HFFc6 (cell line): Measurements from ENCODE around the gene KIF18A. TPM values are rescaled to one million over a fixed set of nuclear protein-coding genes. Genes with fewer than 3 reads are reported as not detected.

Experiments
- DNase-seq: peaks from one replicate; pipeline ENCODE4 v3.0.0-alpha.2; 2018
- H3K27ac Mint-ChIP-seq: 2 replicates; pipeline ENCODE4 v1.8.0; 2020; ENCODE audit warnings: mild to moderate bottlenecking, mixed read lengths
- H3K27me3 Mint-ChIP-seq: 2 replicates; pipeline ENCODE4 v1.8.0; 2021; ENCODE audit warnings: mild to moderate bottlenecking, moderate library complexity, mixed read lengths; ENCODE audit not compliant: insufficient read depth
- H3K36me3 Mint-ChIP-seq: 2 replicates; pipeline ENCODE4 v1.8.0; 2021; ENCODE audit warnings: low read depth, mixed read lengths
- H3K4me1 Mint-ChIP-seq: 2 replicates; pipeline ENCODE4 v1.8.0; 2020; ENCODE audit warnings: low read depth, mixed read lengths
- H3K4me3 Mint-ChIP-seq: 2 replicates; pipeline ENCODE4 v1.8.0; 2020; ENCODE audit warnings: mild to moderate bottlenecking, moderate library complexity, mixed read lengths
- H3K9me3 Mint-ChIP-seq: 2 replicates; pipeline ENCODE4 v1.8.0; 2020; ENCODE audit warnings: mild to moderate bottlenecking, mixed read lengths
- total RNA-seq, 6 experiments: library from RNA; stranded (reverse); fragmentation: NEBNext Ultra II Directional; extraction: Animal tissue kit (Norgen Biotek cat#: 25700); gene quantifications; 2 replicates in 1 of 6; 3 replicates in 5 of 6; pipeline ENCODE4 v1.2.3, GENCODE V29; 2021
- TF ChIP-seq, protein P1 (sequence below): fragments of 200-600 bp; sonication (generic); IDR thresholded peaks from 2 replicates; pipeline ENCODE4 v1.5.0; 2021; ENCODE audit warnings: antibody characterized with exemption, mild to moderate bottlenecking

KIF18A gene
- total RNA-seq, 6 experiments from 2014 or later = 13.1 to 25.4 (median 22.4) TPM

DNA sequence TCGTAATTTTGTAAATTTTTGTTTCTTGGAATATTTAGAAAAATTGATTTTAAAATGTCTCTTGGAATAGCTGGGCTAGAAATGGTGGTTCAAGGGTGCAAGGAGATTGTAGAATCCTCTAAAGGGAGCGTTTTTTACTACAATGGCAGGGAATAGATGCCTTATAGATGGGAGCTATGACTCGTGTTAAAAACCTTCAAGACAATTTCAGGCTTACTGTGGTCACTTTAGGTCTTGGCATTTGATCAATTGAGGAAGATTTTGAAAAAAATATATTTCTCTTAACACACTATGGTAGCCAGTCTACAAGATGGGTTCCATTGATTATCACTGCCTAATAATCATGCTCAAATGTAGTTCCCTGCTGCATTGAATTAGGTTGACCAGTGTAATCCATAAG, 25.2 kb upstream of the KIF18A start:
- no peak for DNase-seq
- peaks cover 68% of the 10 kb centered on the region for H3K36me3 Mint-ChIP-seq
- no peaks in the 10 kb centered on the region for H3K27me3 Mint-ChIP-seq
- TF ChIP-seq, protein P1, sequence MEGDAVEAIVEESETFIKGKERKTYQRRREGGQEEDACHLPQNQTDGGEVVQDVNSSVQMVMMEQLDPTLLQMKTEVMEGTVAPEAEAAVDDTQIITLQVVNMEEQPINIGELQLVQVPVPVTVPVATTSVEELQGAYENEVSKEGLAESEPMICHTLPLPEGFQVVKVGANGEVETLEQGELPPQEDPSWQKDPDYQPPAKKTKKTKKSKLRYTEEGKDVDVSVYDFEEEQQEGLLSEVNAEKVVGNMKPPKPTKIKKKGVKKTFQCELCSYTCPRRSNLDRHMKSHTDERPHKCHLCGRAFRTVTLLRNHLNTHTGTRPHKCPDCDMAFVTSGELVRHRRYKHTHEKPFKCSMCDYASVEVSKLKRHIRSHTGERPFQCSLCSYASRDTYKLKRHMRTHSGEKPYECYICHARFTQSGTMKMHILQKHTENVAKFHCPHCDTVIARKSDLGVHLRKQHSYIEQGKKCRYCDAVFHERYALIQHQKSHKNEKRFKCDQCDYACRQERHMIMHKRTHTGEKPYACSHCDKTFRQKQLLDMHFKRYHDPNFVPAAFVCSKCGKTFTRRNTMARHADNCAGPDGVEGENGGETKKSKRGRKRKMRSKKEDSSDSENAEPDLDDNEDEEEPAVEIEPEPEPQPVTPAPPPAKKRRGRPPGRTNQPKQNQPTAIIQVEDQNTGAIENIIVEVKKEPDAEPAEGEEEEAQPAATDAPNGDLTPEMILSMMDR = no peak
- H3K4me3 Mint-ChIP-seq = no peak overlapping the region
- peaks cover 28% of the 10 kb centered on the region for H3K9me3 Mint-ChIP-seq
- no peak overlapping the region for H3K27ac Mint-ChIP-seq
- H3K4me1 Mint-ChIP-seq = peaks cover 14% of the 10 kb centered on the region

DNA sequence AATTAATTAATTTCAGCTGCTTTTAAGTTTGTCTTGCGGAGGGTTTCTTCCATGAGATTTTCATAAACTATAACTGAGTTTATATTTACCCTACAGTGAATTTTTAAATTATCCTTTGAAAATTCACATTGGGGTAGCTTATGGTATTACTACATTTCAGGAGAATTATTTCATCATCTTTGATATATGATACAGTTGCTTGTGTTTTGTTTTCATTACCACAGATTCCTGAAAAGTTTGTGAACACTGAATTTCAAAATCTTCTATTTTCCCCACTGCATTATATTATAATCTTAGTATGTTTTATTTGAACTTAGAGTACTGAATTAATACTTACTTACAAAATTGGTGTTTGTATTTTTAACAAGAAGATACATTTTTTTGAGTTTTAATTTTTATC, 24.6 kb upstream of the KIF18A start:
- TF ChIP-seq, protein P1 = no peak
- Mint-ChIP-seq H3K27ac (no peak overlapping the region), H3K36me3 (peaks cover 62% of the 10 kb centered on the region), H3K27me3 (no peaks in the 10 kb centered on the region), H3K4me3 (no peak overlapping the region), H3K9me3 (peaks cover 22% of the 10 kb centered on the region), H3K4me1 (peaks cover 14% of the 10 kb centered on the region)
- DNase-seq = no peak

DNA sequence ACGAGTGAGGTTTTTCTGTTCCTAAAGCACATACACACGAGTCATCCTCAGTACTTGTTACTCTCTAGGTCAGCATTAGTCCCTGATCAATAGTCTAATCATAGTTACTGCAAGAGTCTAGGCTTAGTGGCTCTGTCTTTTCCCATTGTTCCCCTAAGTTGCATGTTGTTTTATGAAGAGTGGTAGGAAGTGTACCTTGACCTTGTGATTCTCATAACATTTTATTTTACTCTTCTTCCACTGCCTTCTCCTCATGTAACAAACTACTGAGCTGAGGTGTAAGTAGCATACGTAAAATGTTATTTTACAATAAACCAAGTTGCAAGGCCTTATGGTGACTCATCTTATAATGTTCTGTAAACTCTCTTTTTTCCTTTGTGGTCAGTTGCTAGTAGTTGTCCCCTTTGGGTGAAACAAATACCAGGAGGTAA, 15.2 kb upstream of the KIF18A start:
- H3K4me1 Mint-ChIP-seq = peaks cover 19% of the 10 kb centered on the region
- peak overlapping the region; percentile 35 for H3K4me3 Mint-ChIP-seq
- no peaks in the 10 kb centered on the region for H3K27me3 Mint-ChIP-seq
- H3K9me3 Mint-ChIP-seq = no peaks in the 10 kb centered on the region
- peak; percentile 38 for DNase-seq
- H3K27ac Mint-ChIP-seq = peak overlapping the region; percentile 70
- TF ChIP-seq, protein P1 = no peak
- peaks cover 27% of the 10 kb centered on the region for H3K36me3 Mint-ChIP-seq

DNA sequence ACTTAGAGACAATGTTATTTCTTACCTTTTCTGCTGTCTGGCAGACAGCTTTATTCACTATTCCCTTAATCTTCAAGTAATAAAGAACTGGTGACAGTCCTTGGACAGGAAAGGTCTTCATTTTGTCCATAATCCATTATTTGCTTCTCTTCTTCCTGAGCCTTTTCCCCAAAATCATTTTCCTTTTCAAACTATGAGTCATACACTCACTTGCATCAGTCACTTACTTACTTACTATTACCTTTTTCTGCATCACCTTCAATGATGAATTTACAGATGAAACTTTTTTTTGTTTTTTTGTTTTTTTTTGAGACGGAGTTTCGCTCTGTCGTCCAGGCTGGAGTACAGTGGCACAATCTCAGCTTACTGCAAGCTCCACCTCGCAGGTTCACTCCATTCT, 9.8 kb upstream of the KIF18A start:
- H3K27ac Mint-ChIP-seq = peak overlapping the region; percentile 10; the same call in 1 of the 2 replicates
- H3K4me3 Mint-ChIP-seq = no peak overlapping the region
- H3K27me3 Mint-ChIP-seq = no peaks in the 10 kb centered on the region
- H3K4me1 Mint-ChIP-seq = peaks cover 26% of the 10 kb centered on the region
- DNase-seq = no peak
- H3K9me3 Mint-ChIP-seq = no peaks in the 10 kb centered on the region
- H3K36me3 Mint-ChIP-seq = peaks cover 23% of the 10 kb centered on the region; the same call in 1 of the 2 replicates
- TF ChIP-seq, protein P1 = no peak

DNA sequence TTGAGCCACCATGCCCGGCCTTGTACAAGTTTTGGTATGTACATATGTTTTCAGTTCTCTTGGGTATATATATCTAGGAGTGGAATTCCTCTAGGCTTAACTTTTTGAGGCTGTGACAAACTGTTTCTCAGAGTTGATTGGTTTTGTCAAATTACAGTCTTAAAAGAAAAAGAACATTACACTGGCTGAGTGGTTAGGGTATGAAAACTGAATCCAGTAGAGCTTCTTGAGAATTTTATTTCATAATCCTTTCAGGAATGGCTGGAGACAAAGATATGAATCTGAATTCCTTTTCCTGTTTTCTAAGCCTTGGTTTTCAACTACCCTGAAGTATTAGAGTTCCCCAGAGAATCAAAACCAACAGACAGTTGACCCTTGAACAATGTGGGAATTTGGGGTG, 6.8 kb upstream of the KIF18A start:
- Mint-ChIP-seq H3K9me3 (no peaks in the 10 kb centered on the region), H3K36me3 (peaks cover 48% of the 10 kb centered on the region; the same call in 1 of the 2 replicates), H3K4me3 (no peak overlapping the region), H3K4me1 (peaks cover 44% of the 10 kb centered on the region), H3K27ac (no peak overlapping the region), H3K27me3 (peaks cover 4% of the 10 kb centered on the region)
- TF ChIP-seq, protein P1 = no peak
- DNase-seq = no peak

DNA sequence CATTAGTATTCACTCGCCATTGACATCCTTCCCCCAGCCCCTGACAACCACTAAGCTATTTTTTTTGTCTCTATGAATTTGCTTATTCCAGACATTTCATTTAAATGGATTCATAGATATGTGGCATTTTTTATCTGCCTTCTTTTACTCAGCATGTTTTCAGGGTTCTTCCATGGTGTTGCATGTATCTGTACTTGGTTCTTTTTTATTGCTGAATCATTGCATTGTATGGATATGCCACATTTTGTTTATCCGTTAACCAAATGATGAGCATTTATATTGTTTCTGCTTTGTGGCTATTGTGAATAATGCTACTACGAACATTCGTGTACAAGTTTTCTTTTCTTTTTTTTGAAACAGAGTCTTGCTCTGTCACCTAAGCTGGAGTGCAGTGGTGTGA, 6.2 kb upstream of the KIF18A start:
- no peaks in the 10 kb centered on the region for H3K9me3 Mint-ChIP-seq
- peaks cover 46% of the 10 kb centered on the region; the same call in 1 of the 2 replicates for H3K36me3 Mint-ChIP-seq
- peaks cover 4% of the 10 kb centered on the region for H3K27me3 Mint-ChIP-seq
- peak overlapping the region; percentile 23; the same call in 1 of the 2 replicates for H3K27ac Mint-ChIP-seq
- TF ChIP-seq, protein P1 = no peak
- H3K4me3 Mint-ChIP-seq = no peak overlapping the region
- no peak for DNase-seq
- H3K4me1 Mint-ChIP-seq = peaks cover 50% of the 10 kb centered on the region
